Activated CD4-positive, alpha-beta T cell treated with anti-CD3 and anti-CD28 coated beads for 36 hours (primary cell): ENCODE results near the gene KRT6C. TPM values are rescaled to one million over a fixed set of nuclear protein-coding genes. Genes with fewer than 3 reads are reported as not detected.

Experiments
- ATAC-seq: fragments of 200-7000 bp; cut with Tn5 transposase; one replicate; pipeline ENCODE4 v1.10.0; 2021; ENCODE audit warnings: mild to moderate bottlenecking, moderate library complexity
- CTCF ChIA-PET: fragments of 350-600 bp; sonication (Branson Sonifier 250); formaldehyde crosslinking; loops from one replicate; lab custom pipeline; 2021; ENCODE audit warnings: antibody characterized with exemption; lab: Charles Lee
- POLR2A ChIA-PET: fragments of 350-600 bp; sonication (Branson Sonifier 250); formaldehyde crosslinking; loops from one replicate; lab custom pipeline; 2021; ENCODE audit warnings: antibody characterized with exemption, inconsistent platforms; lab: Charles Lee
- DNase-seq: peaks from one replicate; pipeline ENCODE4 v3.0.0-alpha.2; 2020
- H3K27ac Mint-ChIP-seq: one replicate; pipeline ENCODE4 v1.8.0; 2021; ENCODE audit warnings: mixed read lengths
- H3K27me3 Mint-ChIP-seq: one replicate; pipeline ENCODE4 v1.8.0; 2021; ENCODE audit warnings: mixed read lengths
- H3K36me3 Mint-ChIP-seq: one replicate; pipeline ENCODE4 v1.8.0; 2021; ENCODE audit warnings: low read depth, mixed read lengths
- H3K4me1 Mint-ChIP-seq: one replicate; pipeline ENCODE4 v1.8.0; 2021; ENCODE audit warnings: mixed read lengths
- H3K4me3 Mint-ChIP-seq: one replicate; pipeline ENCODE4 v1.8.0; 2021; ENCODE audit warnings: mild to moderate bottlenecking, moderate library complexity, mixed read lengths
- H3K9me3 Mint-ChIP-seq: one replicate; pipeline ENCODE4 v1.8.0; 2021; ENCODE audit warnings: low read depth, mixed read lengths
- intact Hi-C, 2 experiments: fragments of 100-400 bp; cut with DNase I in 1 of 2; cut with micrococcal nuclease in 1 of 2; formaldehyde crosslinking; loops; one replicate each; pipeline versions ENCODE4 v1.14.2 to v1.15.1; 2022 to 2024; cut with DNase I, micrococcal nuclease
- total RNA-seq, 2 experiments: library from RNA; stranded (reverse); gene quantifications; one replicate each; pipeline ENCODE4 v1.2.3, GENCODE V29; 2021

KRT6C gene
- total RNA-seq, 2 experiments from 2014 or later = not detected

GRCh38 chr12:52428121-52428520, 45.5 kb downstream of the KRT6C start:
- DNase-seq (peak; percentile 12), ATAC-seq (no peak)
- no peaks in the 10 kb centered on the region for H3K9me3 Mint-ChIP-seq
- H3K4me1 Mint-ChIP-seq = no peaks in the 10 kb centered on the region
- ChIA-PET POLR2A (no interaction called here), CTCF (interaction anchor here (0.6 to 1.3 kb wide), 5 partner anchors 9 to 1318 kb away, joined by 3 to 4 read pairs (median 3); no protein-coding TSS in a partner anchor)
- no peaks in the 10 kb centered on the region for H3K36me3 Mint-ChIP-seq
- no peak overlapping the region for H3K27ac Mint-ChIP-seq
- intact Hi-C loops = no loop called here
- no peaks in the 10 kb centered on the region for H3K27me3 Mint-ChIP-seq
- H3K4me3 Mint-ChIP-seq = no peak overlapping the region

GRCh38 chr12:52427083-52427482, 46.5 kb downstream of the KRT6C start:
- intact Hi-C loops = no loop called here
- no peak overlapping the region for H3K4me3 Mint-ChIP-seq
- no peaks in the 10 kb centered on the region for H3K36me3 Mint-ChIP-seq
- DNase-seq (no peak), ATAC-seq (no peak)
- H3K27ac Mint-ChIP-seq = no peak overlapping the region
- ChIA-PET POLR2A (no interaction called here), CTCF (interaction anchor here (0.6 to 1.3 kb wide), 4 partner anchors 84 to 458 kb away, joined by 3 to 4 read pairs (median 3); no protein-coding TSS in a partner anchor)
- no peaks in the 10 kb centered on the region for H3K4me1 Mint-ChIP-seq
- no peaks in the 10 kb centered on the region for H3K27me3 Mint-ChIP-seq
- H3K9me3 Mint-ChIP-seq = no peaks in the 10 kb centered on the region

GRCh38 chr12:52426034-52426433, 47.6 kb downstream of the KRT6C start:
- CTCF ChIA-PET = no interaction called here
- ATAC-seq (no peak), DNase-seq (no peak)
- H3K27me3 Mint-ChIP-seq = no peaks in the 10 kb centered on the region
- no peaks in the 10 kb centered on the region for H3K9me3 Mint-ChIP-seq
- POLR2A ChIA-PET = no interaction called here
- H3K36me3 Mint-ChIP-seq = no peaks in the 10 kb centered on the region
- no peaks in the 10 kb centered on the region for H3K4me1 Mint-ChIP-seq
- intact Hi-C loops = no loop called here
- no peak overlapping the region for H3K27ac Mint-ChIP-seq
- no peak overlapping the region for H3K4me3 Mint-ChIP-seq

GRCh38 chr12:52425466-52425865, 48.1 kb downstream of the KRT6C start:
- H3K9me3 Mint-ChIP-seq = no peaks in the 10 kb centered on the region
- DNase-seq = no peak
- no peaks in the 10 kb centered on the region for H3K36me3 Mint-ChIP-seq
- no peak overlapping the region for H3K4me3 Mint-ChIP-seq
- H3K27ac Mint-ChIP-seq = no peak overlapping the region
- ChIA-PET POLR2A (no interaction called here), CTCF (no interaction called here)
- H3K27me3 Mint-ChIP-seq = no peaks in the 10 kb centered on the region
- no peak for ATAC-seq
- intact Hi-C loops = no loop called here
- H3K4me1 Mint-ChIP-seq = no peaks in the 10 kb centered on the region

- Mint-ChIP-seq H3K9me3 (no peaks in the 10 kb centered on the region), H3K36me3 (no peaks in the 10 kb centered on the region), H3K4me1 (no peaks in the 10 kb centered on the region), H3K4me3 (no peak overlapping the region), H3K27ac (no peak overlapping the region), H3K27me3 (no peaks in the 10 kb centered on the region)
- DNase-seq (no peak), ATAC-seq (no peak)
- ChIA-PET POLR2A (no interaction called here), CTCF (no interaction called here)
- intact Hi-C loops = no loop called here
Measured at GRCh38 chr12:52423661-52424500, 49.7 kb downstream of the KRT6C start.

GRCh38 chr12:52423035-52423434, 50.6 kb downstream of the KRT6C start:
- H3K27me3 Mint-ChIP-seq = no peaks in the 10 kb centered on the region

GRCh38 chr12:52419656-52420055, 53.9 kb downstream of the KRT6C start:
- Mint-ChIP-seq H3K9me3 (no peaks in the 10 kb centered on the region), H3K27me3 (no peaks in the 10 kb centered on the region), H3K27ac (no peak overlapping the region), H3K4me3 (no peak overlapping the region), H3K4me1 (no peaks in the 10 kb centered on the region), H3K36me3 (no peaks in the 10 kb centered on the region)
- DNase-seq (no peak), ATAC-seq (no peak)
- POLR2A ChIA-PET = no interaction called here
- CTCF ChIA-PET = interaction anchor here (0.6 to 0.7 kb wide), 2 partner anchors 9 to 1685 kb away, joined by 3 to 4 read pairs; no protein-coding TSS in a partner anchor
- intact Hi-C loops = no loop called here

More at GRCh38 chr12:52423035-52423434, 50.6 kb downstream of the KRT6C start:
- H3K36me3 Mint-ChIP-seq = no peaks in the 10 kb centered on the region
- CTCF ChIA-PET = interaction anchor here (0.6 kb wide), 1 partner anchor 695 kb away, joined by 4 read pairs; no protein-coding TSS in a partner anchor
- POLR2A ChIA-PET = no interaction called here
- intact Hi-C loops = no loop called here
- no peak overlapping the region for H3K4me3 Mint-ChIP-seq
- no peaks in the 10 kb centered on the region for H3K9me3 Mint-ChIP-seq
- ATAC-seq (no peak), DNase-seq (no peak)
- H3K4me1 Mint-ChIP-seq = no peaks in the 10 kb centered on the region
- no peak overlapping the region for H3K27ac Mint-ChIP-seq

GRCh38 chr12:52418576-52419110, 55.0 kb downstream of the KRT6C start:
- Mint-ChIP-seq H3K4me3 (no peak overlapping the region), H3K36me3 (no peaks in the 10 kb centered on the region), H3K27me3 (no peaks in the 10 kb centered on the region), H3K9me3 (no peaks in the 10 kb centered on the region), H3K27ac (no peak overlapping the region), H3K4me1 (no peaks in the 10 kb centered on the region)
- DNase-seq (no peak), ATAC-seq (no peak)
- ChIA-PET CTCF (no interaction called here), POLR2A (no interaction called here)
- intact Hi-C loops = no loop called here

Other genes with a start within 250 kb of the KRT6C start
- 1 to 10 TPM; 3.4 to 3.9 TPM for gene KRT7, start 240.6 kb downstream of the KRT6C start, total RNA-seq
- gene KRT86, start 199.2 kb downstream of the KRT6C start, total RNA-seq = not detected
- not detected for gene KRT81, start 182.3 kb downstream of the KRT6C start, total RNA-seq
- gene KRT83, start 152.4 kb downstream of the KRT6C start, total RNA-seq = not detected
- not detected for gene KRT85, start 106.3 kb downstream of the KRT6C start, total RNA-seq
- gene KRT84, start 88.2 kb downstream of the KRT6C start, total RNA-seq = not detected
- not detected for gene KRT82, start 67.5 kb downstream of the KRT6C start, total RNA-seq
- not detected for gene KRT75, start 39.4 kb downstream of the KRT6C start, total RNA-seq
- gene KRT6B, start 21.7 kb downstream of the KRT6C start, total RNA-seq = not detected
- gene KRT6A, start 19.5 kb upstream of the KRT6C start, total RNA-seq = not detected
- not detected for gene KRT5, start 46.6 kb upstream of the KRT6C start, total RNA-seq
- not detected for gene KRT71, start 79.3 kb upstream of the KRT6C start, total RNA-seq
- not detected for gene KRT74, start 100.0 kb upstream of the KRT6C start, total RNA-seq
- 1 to 10 TPM; 3.2 TPM for gene KRT72, start 127.7 kb upstream of the KRT6C start, total RNA-seq
- 1 to 10 TPM; 1.7 to 1.9 TPM for gene KRT73, start 144.8 kb upstream of the KRT6C start, total RNA-seq
- gene KRT2, start 178.4 kb upstream of the KRT6C start, total RNA-seq = not detected
- not detected for gene KRT1, start 206.6 kb upstream of the KRT6C start, total RNA-seq
- gene KRT77, start 229.7 kb upstream of the KRT6C start, total RNA-seq = not detected